Liver (tissue), 9 donors: ENCODE results near the gene FMN1. TPM values are rescaled to one million over a fixed set of nuclear protein-coding genes. Genes with fewer than 3 reads are reported as not detected.

Source experiments
- DNase-seq: peaks from one replicate; pipeline ENCODE4 v3.0.0-alpha.2; 2017; ENCODE audit warnings: low spot score
- H3K27ac ChIP-seq, 2 donors: one replicate each; pipeline ENCODE4 v1.7.0; 2013; ENCODE audit warnings: inconsistent platforms in 2 of 2, low read length in 2 of 2, control low read depth in 1 of 2, low read depth in 1 of 2, mild to moderate bottlenecking in 1 of 2
- H3K27me3 ChIP-seq, 4 donors: one replicate each; pipeline versions ENCODE4 v1.6.1 to v1.7.0; 2013; ENCODE audit warnings: low read length in 3 of 4, inconsistent platforms in 1 of 4, mild to moderate bottlenecking in 1 of 4, moderate library complexity in 1 of 4; ENCODE audit not compliant: control insufficient read depth in 4 of 4, insufficient read depth in 4 of 4
- H3K36me3 ChIP-seq, 4 donors: one replicate each; pipeline versions ENCODE4 v1.6.1 to v1.7.0; 2013; ENCODE audit warnings: low read length in 3 of 4, mild to moderate bottlenecking in 3 of 4, low read depth in 1 of 4, moderate library complexity in 1 of 4; ENCODE audit not compliant: control insufficient read depth in 4 of 4, insufficient read depth in 3 of 4
- H3K4me1 ChIP-seq, 4 donors: one replicate each; pipeline versions ENCODE4 v1.6.1 to v1.7.0; 2013; ENCODE audit warnings: low read length in 3 of 4, mild to moderate bottlenecking in 3 of 4, moderate library complexity in 1 of 4; ENCODE audit not compliant: control insufficient read depth in 4 of 4, insufficient read depth in 4 of 4
- H3K4me3 ChIP-seq, 3 donors: one replicate each; pipeline versions ENCODE4 v1.6.1 to v1.7.0; 2013; ENCODE audit warnings: low read length in 3 of 3, control low read depth in 1 of 3, low read depth in 1 of 3, mild to moderate bottlenecking in 1 of 3
- H3K9ac ChIP-seq, 2 donors: one replicate each; pipeline ENCODE4 v1.7.0; 2013; ENCODE audit warnings: low read length in 2 of 2, mild to moderate bottlenecking in 2 of 2, moderate library complexity in 2 of 2, control low read depth in 1 of 2, low read depth in 1 of 2
- H3K9me3 ChIP-seq, 4 donors: one replicate each; pipeline versions ENCODE4 v1.6.1 to v1.7.0; 2013; ENCODE audit warnings: low read length in 3 of 4; ENCODE audit not compliant: control insufficient read depth in 4 of 4
- ATF3 ChIP-seq: IDR thresholded peaks from 2 replicates; pipeline ENCODE4 v1.6.1; 2016; ENCODE audit warnings: antibody characterized with exemption
- CTCF ChIP-seq: fragments of 150-350 bp; IDR thresholded peaks from 2 replicates; pipeline ENCODE4 v1.5.1; 2017; ENCODE audit warnings: improper control_type of control experiment, low read depth, low read length; ENCODE audit not compliant: missing input control
- EGR1 ChIP-seq, 2 donors: IDR thresholded peaks; 2 replicates each; pipeline ENCODE4 v1.6.1; 2016 to 2018; ENCODE audit warnings: antibody characterized with exemption in 2 of 2, low read depth in 2 of 2
- FOXA2 ChIP-seq: IDR thresholded peaks from 2 replicates; pipeline ENCODE4 v1.6.1; 2016; ENCODE audit warnings: antibody characterized with exemption
- GABPA ChIP-seq, 2 donors: IDR thresholded peaks in 1 of 2; conservative IDR thresholded peaks in 1 of 2; 2 replicates each; pipeline ENCODE4 v1.6.1; 2016; ENCODE audit warnings: antibody characterized with exemption in 2 of 2, mild to moderate bottlenecking in 1 of 2, moderate library complexity in 1 of 2
- HNF4G ChIP-seq: IDR thresholded peaks from 2 replicates; pipeline ENCODE4 v1.6.1; 2016; ENCODE audit warnings: antibody characterized with exemption
- JUND ChIP-seq, 2 donors: IDR thresholded peaks; 2 replicates each; pipeline ENCODE4 v1.6.1; 2016; ENCODE audit warnings: antibody characterized with exemption in 2 of 2
- MAX ChIP-seq: IDR thresholded peaks from 2 replicates; pipeline ENCODE4 v1.6.1; 2016; ENCODE audit warnings: antibody characterized with exemption
- NR2F2 ChIP-seq: IDR thresholded peaks from 2 replicates; pipeline ENCODE4 v1.6.1; 2016; ENCODE audit warnings: antibody characterized with exemption
- RAD21 ChIP-seq, 2 donors: IDR thresholded peaks; 2 replicates each; pipeline ENCODE4 v1.6.1; 2016; ENCODE audit warnings: antibody characterized with exemption in 2 of 2, mild to moderate bottlenecking in 2 of 2
- REST ChIP-seq: IDR thresholded peaks from 2 replicates; pipeline ENCODE4 v1.6.1; 2016; ENCODE audit warnings: antibody characterized with exemption, mild to moderate bottlenecking
- RXRA ChIP-seq, 2 donors: IDR thresholded peaks; 2 replicates each; pipeline ENCODE4 v1.6.1; 2017 to 2018; ENCODE audit warnings: antibody characterized with exemption in 2 of 2, mild to moderate bottlenecking in 1 of 2
- SP1 ChIP-seq: IDR thresholded peaks from 2 replicates; pipeline ENCODE4 v1.6.1; 2018; ENCODE audit warnings: antibody characterized with exemption, mild to moderate bottlenecking
- ZBTB33 ChIP-seq: IDR thresholded peaks from 2 replicates; pipeline ENCODE4 v1.6.1; 2016; ENCODE audit warnings: antibody characterized with exemption
- WGBS: extraction: QIAGEN DNeasy Blood & Tissue Kit; methylation state at CpG from one replicate; pipeline ENCODE4 v1.1.7; 2013; 5-methylcytosine and 5-hydroxymethylcytosine counted together
- polyA plus RNA-seq, 2 donors: library from polyadenylated mRNA; stranded (reverse) in 1 of 2; unstranded in 1 of 2; fragments of 200-250 nt in 1 of 2; fragments of >200 nt in 1 of 2; fragmentation: Nextera tagmentation in 1 of 2; extraction: Ambion mirVana in 1 of 2; gene quantifications; one replicate each; pipeline versions ENCODE4 v1.2.1 to v1.2.3, GENCODE V29; 2013 to 2015
- total RNA-seq, 2 donors: library from RNA; depleted of rRNA; stranded (reverse); fragments of >200 nt; gene quantifications; one replicate each; pipeline ENCODE4 v1.2.3, GENCODE V29; 2014
- donor health status: healthy.
- donor health status: healthy.
- donor health status: healthy.
- donor health status: healthy.
- donor health status: healthy.

The FMN1 gene
- total and polyA plus RNA-seq, 4 donors = 0.21 to 5.4 (median 0.53) TPM

- 65% methylated on average over 1 of the region's 1 CpG for WGBS
- TF ChIP-seq NR2F2 = no peak
- no peak for TF ChIP-seq ATF3
- TF ChIP-seq EGR1 (IDR thresholded peaks at IDR 0.05; ENCODE audit: low read depth in 2 of 2) = no peak
- no peak for TF ChIP-seq RAD21 (IDR thresholded peaks at IDR 0.05)
- no peak for TF ChIP-seq GABPA (IDR thresholded peaks at IDR 0.05 in 1 of 2, conservative IDR thresholded peaks at IDR 0.05 in 1 of 2)
- TF ChIP-seq RXRA (IDR thresholded peaks at IDR 0.05) = no peak
- TF ChIP-seq JUND (IDR thresholded peaks at IDR 0.05) = no peak
- no peak for TF ChIP-seq SP1
- no peak for TF ChIP-seq HNF4G
- no peak for TF ChIP-seq MAX
- no peak for TF ChIP-seq ZBTB33
- Histone ChIP-seq H3K4me1 (no peaks in the 10 kb centered on the region), H3K27ac (no peak overlapping the region), H3K36me3 (no peaks in the 10 kb centered on the region), H3K9ac (no peak overlapping the region), H3K27me3 (peaks cover 0 to 4% (median under 1%) of the 10 kb centered on the region in 4 donors), H3K4me3 (no peak overlapping the region), H3K9me3 (no peaks in the 10 kb centered on the region)
- DNase-seq = no peak
These were observed 47.7 kb upstream of the FMN1 start for GRCh38 chr15:33242165-33242564.

- Histone ChIP-seq H3K27ac (no peak overlapping the region), H3K9ac (no peak overlapping the region), H3K9me3 (no peaks in the 10 kb centered on the region), H3K27me3 (peaks cover 0 to 7% (median 3%) of the 10 kb centered on the region in 4 donors), H3K4me1 (no peaks in the 10 kb centered on the region), H3K36me3 (no peaks in the 10 kb centered on the region), H3K4me3 (no peak overlapping the region)
- no peak for DNase-seq
- TF ChIP-seq REST (no peak), CTCF (no peak), HNF4G (no peak), RXRA (IDR thresholded peaks at IDR 0.05) (no peak), GABPA (IDR thresholded peaks at IDR 0.05 in 1 of 2, conservative IDR thresholded peaks at IDR 0.05 in 1 of 2) (no peak), RAD21 (IDR thresholded peaks at IDR 0.05) (no peak), FOXA2 (no peak), ZBTB33 (no peak), SP1 (no peak)
- WGBS = 45% methylated on average over 4 of the region's 4 CpGs
These were observed 42.5 kb upstream of the FMN1 start for GRCh38 chr15:33236841-33237509.
